Measurements from ENCODE around the gene TAC4. TPM values are rescaled to one million over a fixed set of nuclear protein-coding genes. Genes with fewer than 3 reads are reported as not detected.

The TAC4 gene
- total and polyA plus RNA-seq, 10 of the 15 experiments (the other 5 are each of a cell fraction or from before 2014, with no cell fraction given) = not detected

- ChIA-PET RAD21 (ENCODE audit: unreplicated experiment) (no interaction called here), CTCF (no interaction called here), POLR2A (no interaction called here), SMC1A (ENCODE audit: uncharacterized antibody, unreplicated experiment) (no interaction called here)
- TF ChIP-seq, protein P1, sequence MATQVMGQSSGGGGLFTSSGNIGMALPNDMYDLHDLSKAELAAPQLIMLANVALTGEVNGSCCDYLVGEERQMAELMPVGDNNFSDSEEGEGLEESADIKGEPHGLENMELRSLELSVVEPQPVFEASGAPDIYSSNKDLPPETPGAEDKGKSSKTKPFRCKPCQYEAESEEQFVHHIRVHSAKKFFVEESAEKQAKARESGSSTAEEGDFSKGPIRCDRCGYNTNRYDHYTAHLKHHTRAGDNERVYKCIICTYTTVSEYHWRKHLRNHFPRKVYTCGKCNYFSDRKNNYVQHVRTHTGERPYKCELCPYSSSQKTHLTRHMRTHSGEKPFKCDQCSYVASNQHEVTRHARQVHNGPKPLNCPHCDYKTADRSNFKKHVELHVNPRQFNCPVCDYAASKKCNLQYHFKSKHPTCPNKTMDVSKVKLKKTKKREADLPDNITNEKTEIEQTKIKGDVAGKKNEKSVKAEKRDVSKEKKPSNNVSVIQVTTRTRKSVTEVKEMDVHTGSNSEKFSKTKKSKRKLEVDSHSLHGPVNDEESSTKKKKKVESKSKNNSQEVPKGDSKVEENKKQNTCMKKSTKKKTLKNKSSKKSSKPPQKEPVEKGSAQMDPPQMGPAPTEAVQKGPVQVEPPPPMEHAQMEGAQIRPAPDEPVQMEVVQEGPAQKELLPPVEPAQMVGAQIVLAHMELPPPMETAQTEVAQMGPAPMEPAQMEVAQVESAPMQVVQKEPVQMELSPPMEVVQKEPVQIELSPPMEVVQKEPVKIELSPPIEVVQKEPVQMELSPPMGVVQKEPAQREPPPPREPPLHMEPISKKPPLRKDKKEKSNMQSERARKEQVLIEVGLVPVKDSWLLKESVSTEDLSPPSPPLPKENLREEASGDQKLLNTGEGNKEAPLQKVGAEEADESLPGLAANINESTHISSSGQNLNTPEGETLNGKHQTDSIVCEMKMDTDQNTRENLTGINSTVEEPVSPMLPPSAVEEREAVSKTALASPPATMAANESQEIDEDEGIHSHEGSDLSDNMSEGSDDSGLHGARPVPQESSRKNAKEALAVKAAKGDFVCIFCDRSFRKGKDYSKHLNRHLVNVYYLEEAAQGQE (IDR thresholded peaks at IDR 0.05; ENCODE audit: low read depth, low read length) = no peak
- TF ChIP-seq DPF2 (IDR thresholded peaks at IDR 0.05) (no peak), STAT3 (IDR thresholded peaks at IDR 0.05; ENCODE audit: low read depth, low read length) (no peak), TARDBP (IDR thresholded peaks at IDR 0.05; ENCODE audit: borderline replicate concordance) (no peak), JUNB (IDR thresholded peaks at IDR 0.05) (no peak), HSF1 (IDR thresholded peaks at IDR 0.05; ENCODE audit: low read depth, low read length) (no peak)
- Histone ChIP-seq H3K4me1 (ENCODE audit: control insufficient read depth, insufficient read depth, low read length) (no peaks in the 10 kb centered on the region), H3K36me3 (ENCODE audit: control insufficient read depth in 2 of 2, insufficient read depth in 2 of 2, low read length in 1 of 2) (no peaks in the 10 kb centered on the region; a peak in 1 of 4 replicates), H3K9ac (ENCODE audit: control insufficient read depth, insufficient read depth, low read length) (no peak overlapping the region), H3K9me3 (replicated peaks; ENCODE audit: control insufficient read depth, insufficient read depth, low read length) (no peaks in the 10 kb centered on the region), H4K20me1 (ENCODE audit: control insufficient read depth, insufficient read depth) (no peaks in the 10 kb centered on the region), H2AFZ (ENCODE audit: control insufficient read depth, low read depth, low read length) (no peak overlapping the region), H3K79me2 (ENCODE audit: control insufficient read depth, insufficient read depth, low read length) (no peaks in the 10 kb centered on the region), H3K27ac (ENCODE audit: control insufficient read depth, insufficient read depth) (no peak overlapping the region), H3K4me3 (no peak overlapping the region), H3K4me2 (ENCODE audit: control insufficient read depth, insufficient read depth) (no peak overlapping the region), H3K27me3 (replicated peaks in 1 of 2; ENCODE audit: control insufficient read depth in 2 of 2, insufficient read depth in 2 of 2, low read length in 1 of 2) (no peaks in the 10 kb centered on the region)
- 75% methylated on average over 2 of the region's 3 CpGs for WGBS (ENCODE audit: insufficient coverage, insufficient replicate concordance, low lambda C conversion rate, missing lambda C conversion rate)
- intact Hi-C loops (cut with micrococcal nuclease; ENCODE audit: unreplicated experiment) (no loop called here), in situ Hi-C loops (cut with MboI) (loop anchor here (10.0 kb wide), 1 partner anchor 277 kb away; no protein-coding TSS in a partner anchor)
- no peak for FAIRE-seq
- ATAC-seq = no peak
- no peak for DNase-seq (ENCODE audit: low read depth, low spot score)
- BruUV-seq (replicated peaks) = no TSS peak
Observed at GRCh38 chr17:49841548-49841947, 6.3 kb downstream of the TAC4 start.
